Mesendoderm (in vitro differentiated cells): ENCODE data around the gene TTLL10.

Experiments
- DNase-seq: peaks from one replicate; pipeline ENCODE4 v3.0.0; 2013
- H2AK5ac ChIP-seq: 2 replicates; pipeline ENCODE4 v1.6.1; 2013; ENCODE audit warnings: low read length, inconsistent platforms
- H2BK120ac ChIP-seq: 2 replicates; pipeline ENCODE4 v1.6.1; 2013; ENCODE audit warnings: low read depth, mild to moderate bottlenecking, low read length, moderate library complexity, mixed read lengths
- H2BK15ac ChIP-seq: replicated peaks from 2 replicates; pipeline ENCODE4 v1.6.1; 2013; ENCODE audit warnings: low read depth, mild to moderate bottlenecking, moderate library complexity
- H2BK5ac ChIP-seq: 2 replicates; pipeline ENCODE4 v1.6.1; 2013; ENCODE audit warnings: low read length, inconsistent platforms
- H3K18ac ChIP-seq: 2 replicates; pipeline ENCODE4 v1.6.1; 2013; ENCODE audit warnings: mild to moderate bottlenecking, low read length, mixed read lengths
- H3K23ac ChIP-seq: one replicate; pipeline ENCODE4 v1.6.1; 2013; ENCODE audit warnings: low read length
- H3K27ac ChIP-seq: 2 replicates; pipeline ENCODE4 v1.5.1; 2013; ENCODE audit warnings: low read depth, mild to moderate bottlenecking, inconsistent platforms, low read length, moderate library complexity
- H3K27me3 ChIP-seq: 2 replicates; pipeline ENCODE4 v1.6.1; 2013; ENCODE audit warnings: low read length, control low read depth, mild to moderate bottlenecking, inconsistent platforms; ENCODE audit not compliant: insufficient read depth, poor library complexity
- H3K36me3 ChIP-seq: 2 replicates; pipeline ENCODE4 v1.6.1; 2013; ENCODE audit warnings: low read length, inconsistent platforms; ENCODE audit not compliant: control insufficient read depth, insufficient read depth
- H3K4ac ChIP-seq: one replicate; pipeline ENCODE4 v1.6.1; 2013; ENCODE audit warnings: low read depth, mild to moderate bottlenecking, low read length, moderate library complexity
- H3K4me1 ChIP-seq: 2 replicates; pipeline ENCODE4 v1.6.1; 2013; ENCODE audit warnings: low read depth, low read length, inconsistent platforms; ENCODE audit not compliant: control insufficient read depth
- H3K4me2 ChIP-seq: 2 replicates; pipeline ENCODE4 v1.6.1; 2013; ENCODE audit warnings: low read length
- H3K4me3 ChIP-seq: 2 replicates; pipeline ENCODE4 v1.5.1; 2013; ENCODE audit warnings: mild to moderate bottlenecking, low read length
- H3K56ac ChIP-seq: one replicate; pipeline ENCODE4 v1.6.1; 2013; ENCODE audit warnings: low read length
- H3K79me1 ChIP-seq: 2 replicates; pipeline ENCODE4 v1.6.1; 2013; ENCODE audit warnings: low read length, inconsistent platforms
- H3K79me2 ChIP-seq: 2 replicates; pipeline ENCODE4 v1.6.1; 2013; ENCODE audit warnings: mild to moderate bottlenecking, low read length; ENCODE audit not compliant: control insufficient read depth, insufficient read depth
- H3K9ac ChIP-seq: 2 replicates; pipeline ENCODE4 v1.6.1; 2013; ENCODE audit warnings: low read length, inconsistent platforms
- H4K5ac ChIP-seq: one replicate; pipeline ENCODE4 v1.6.1; 2013; ENCODE audit warnings: low read length
- H4K8ac ChIP-seq: one replicate; pipeline ENCODE4 v1.6.1; 2013; ENCODE audit warnings: low read depth, mild to moderate bottlenecking, control low read depth, low read length, moderate library complexity
- WGBS: extraction: QIAGEN DNeasy Blood & Tissue Kit; methylation state at CpG from one replicate; pipeline ENCODE4 v1.1.7; 2013; ENCODE audit warnings: low lambda C conversion rate, missing lambda C conversion rate; ENCODE audit not compliant: insufficient coverage; ENCODE audit errors: extremely low coverage; 5-methylcytosine and 5-hydroxymethylcytosine counted together

Gene TTLL10

GRCh38 chr1:1144843-1145546, 28.7 kb upstream of the TTLL10 start:
- no peak overlapping the region for H3K4me3 ChIP-seq
- H3K4ac ChIP-seq: no peak overlapping the region
- H2BK5ac ChIP-seq: no peak overlapping the region
- H3K9ac ChIP-seq: no peak overlapping the region
- H3K56ac ChIP-seq: peak overlapping the region; percentile 0
- H2BK15ac ChIP-seq: no peak overlapping the region
- H2AK5ac ChIP-seq: no peak overlapping the region
- no peak overlapping the region for H2BK120ac ChIP-seq
- H3K4me1 ChIP-seq: no peaks in the 10 kb centered on the region
- H3K79me2 ChIP-seq: no peaks in the 10 kb centered on the region
- H3K79me1 ChIP-seq: no peaks in the 10 kb centered on the region
- DNase-seq: no peak
- H3K27ac ChIP-seq: no peak overlapping the region
- H3K27me3 ChIP-seq: no peaks in the 10 kb centered on the region
- no peaks in the 10 kb centered on the region for H3K36me3 ChIP-seq
- no CpG with 5 or more reads among the region's 32 CpGs for WGBS
- H3K18ac ChIP-seq: no peak overlapping the region
- H4K8ac ChIP-seq: no peak overlapping the region
- no peak overlapping the region for H4K5ac ChIP-seq
- no peak overlapping the region for H3K23ac ChIP-seq
- no peak overlapping the region for H3K4me2 ChIP-seq

- no peak overlapping the region for H2AK5ac ChIP-seq
- no peak overlapping the region for H3K4me2 ChIP-seq
- no peak overlapping the region for H3K27ac ChIP-seq
- DNase-seq: no peak
- H4K5ac ChIP-seq: no peak overlapping the region
- no peak overlapping the region for H3K18ac ChIP-seq
- no peak overlapping the region for H2BK15ac ChIP-seq
- no peak overlapping the region for H3K4me3 ChIP-seq
- no peak overlapping the region for H2BK5ac ChIP-seq
- H3K27me3 ChIP-seq: no peaks in the 10 kb centered on the region
- no peaks in the 10 kb centered on the region for H3K79me2 ChIP-seq
- H2BK120ac ChIP-seq: no peak overlapping the region
- H3K9ac ChIP-seq: no peak overlapping the region
- no peak overlapping the region for H3K23ac ChIP-seq
- H3K36me3 ChIP-seq: no peaks in the 10 kb centered on the region
- H4K8ac ChIP-seq: no peak overlapping the region
- no peak overlapping the region for H3K56ac ChIP-seq
- no peaks in the 10 kb centered on the region for H3K79me1 ChIP-seq
- WGBS: no CpG with 5 or more reads among the region's 9 CpGs
- H3K4me1 ChIP-seq: no peaks in the 10 kb centered on the region
- H3K4ac ChIP-seq: no peak overlapping the region
Measured at GRCh38 chr1:1145547-1145914, 28.1 kb upstream of the TTLL10 start.

GRCh38 chr1:1146026-1146425, 27.7 kb upstream of the TTLL10 start:
- no peak overlapping the region for H3K4me3 ChIP-seq
- H3K9ac ChIP-seq: no peak overlapping the region
- no peak overlapping the region for H2BK5ac ChIP-seq
- no peak overlapping the region for H4K5ac ChIP-seq
- H3K56ac ChIP-seq: no peak overlapping the region
- no peaks in the 10 kb centered on the region for H3K4me1 ChIP-seq
- no peak overlapping the region for H2AK5ac ChIP-seq
- WGBS: no CpG with 5 or more reads among the region's 14 CpGs
- no peaks in the 10 kb centered on the region for H3K36me3 ChIP-seq
- no peaks in the 10 kb centered on the region for H3K79me2 ChIP-seq
- no peaks in the 10 kb centered on the region for H3K27me3 ChIP-seq
- no peaks in the 10 kb centered on the region for H3K79me1 ChIP-seq
- no peak overlapping the region for H2BK15ac ChIP-seq
- H4K8ac ChIP-seq: no peak overlapping the region
- no peak for DNase-seq
- H2BK120ac ChIP-seq: no peak overlapping the region
- H3K18ac ChIP-seq: no peak overlapping the region
- H3K23ac ChIP-seq: no peak overlapping the region
- no peak overlapping the region for H3K4me2 ChIP-seq
- H3K4ac ChIP-seq: no peak overlapping the region
- H3K27ac ChIP-seq: no peak overlapping the region

GRCh38 chr1:1146596-1146995, 27.1 kb upstream of the TTLL10 start:
- Histone ChIP-seq H3K4me1 (no peaks in the 10 kb centered on the region), H4K5ac (no peak overlapping the region), H3K79me1 (no peaks in the 10 kb centered on the region), H2AK5ac (no peak overlapping the region), H3K18ac (no peak overlapping the region), H3K4me3 (no peak overlapping the region), H3K56ac (no peak overlapping the region), H3K23ac (no peak overlapping the region), H3K4ac (no peak overlapping the region), H4K8ac (no peak overlapping the region), H3K27ac (no peak overlapping the region), H3K27me3 (no peaks in the 10 kb centered on the region), H2BK15ac (no peak overlapping the region), H3K36me3 (no peaks in the 10 kb centered on the region), H3K79me2 (no peaks in the 10 kb centered on the region), H2BK120ac (no peak overlapping the region), H3K9ac (no peak overlapping the region), H3K4me2 (no peak overlapping the region), H2BK5ac (no peak overlapping the region)
- no peak for DNase-seq
- WGBS: no CpG with 5 or more reads among the region's 15 CpGs

GRCh38 chr1:1148061-1148460, 25.6 kb upstream of the TTLL10 start:
- no peak overlapping the region for H3K18ac ChIP-seq
- H4K5ac ChIP-seq: no peak overlapping the region
- no peak overlapping the region for H3K23ac ChIP-seq
- H4K8ac ChIP-seq: no peak overlapping the region
- H2BK5ac ChIP-seq: no peak overlapping the region
- H3K4me1 ChIP-seq: no peaks in the 10 kb centered on the region
- H2AK5ac ChIP-seq: no peak overlapping the region
- no peak overlapping the region for H2BK120ac ChIP-seq
- no CpG with 5 or more reads among the region's 13 CpGs for WGBS
- H3K4me2 ChIP-seq: no peak overlapping the region
- no peak overlapping the region for H3K27ac ChIP-seq
- no peaks in the 10 kb centered on the region for H3K79me1 ChIP-seq
- H3K27me3 ChIP-seq: no peaks in the 10 kb centered on the region
- H3K4ac ChIP-seq: no peak overlapping the region
- H2BK15ac ChIP-seq: no peak overlapping the region
- H3K9ac ChIP-seq: no peak overlapping the region
- DNase-seq: no peak
- no peaks in the 10 kb centered on the region for H3K36me3 ChIP-seq
- no peaks in the 10 kb centered on the region for H3K79me2 ChIP-seq
- no peak overlapping the region for H3K56ac ChIP-seq
- no peak overlapping the region for H3K4me3 ChIP-seq

- H3K79me1 ChIP-seq: no peaks in the 10 kb centered on the region
Measured at GRCh38 chr1:1148569-1148968, 25.1 kb upstream of the TTLL10 start.

More at GRCh38 chr1:1148569-1148968, 25.1 kb upstream of the TTLL10 start:
- no peak overlapping the region for H3K4me3 ChIP-seq
- H2AK5ac ChIP-seq: no peak overlapping the region
- H3K9ac ChIP-seq: no peak overlapping the region
- no peaks in the 10 kb centered on the region for H3K4me1 ChIP-seq
- no peaks in the 10 kb centered on the region for H3K79me2 ChIP-seq
- WGBS: no CpG with 5 or more reads among the region's 24 CpGs
- H3K27me3 ChIP-seq: no peaks in the 10 kb centered on the region
- no peak overlapping the region for H2BK120ac ChIP-seq
- no peak overlapping the region for H3K4me2 ChIP-seq
- H2BK5ac ChIP-seq: no peak overlapping the region
- no peak for DNase-seq
- H3K18ac ChIP-seq: no peak overlapping the region
- H4K8ac ChIP-seq: no peak overlapping the region
- no peak overlapping the region for H3K27ac ChIP-seq
- H3K36me3 ChIP-seq: no peaks in the 10 kb centered on the region
- H4K5ac ChIP-seq: no peak overlapping the region
- no peak overlapping the region for H3K56ac ChIP-seq
- H3K23ac ChIP-seq: no peak overlapping the region
- H2BK15ac ChIP-seq: no peak overlapping the region
- H3K4ac ChIP-seq: no peak overlapping the region
